Natural killer cell (primary cell): ENCODE data around the gene SLC35E3. TPM values are rescaled to one million over a fixed set of nuclear protein-coding genes. Genes with fewer than 3 reads are reported as not detected.

ENCODE experiments used
- ATAC-seq, 3 donors: fragments of 150-1000 bp in 2 of 3; fragments of 200-7000 bp in 1 of 3; cut with Tn5 transposase; 1 replicate in 1 of 3; 2 replicates in 2 of 3; pipeline ENCODE4 v1.10.0; 2021; ENCODE audit warnings: mild to moderate bottlenecking in 2 of 3, moderate library complexity in 2 of 3
- DNase-seq, 2 donors: peaks; one replicate each; pipeline versions ENCODE4 v3.0.0 to v3.0.0-alpha.2; 2013 to 2021; ENCODE audit warnings: mixed read lengths in 1 of 2
- H3K27ac ChIP-seq: one replicate; pipeline ENCODE4 v1.5.1; 2013; ENCODE audit warnings: mild to moderate bottlenecking, low read length
- H3K27me3 ChIP-seq: one replicate; pipeline ENCODE4 v1.6.1; 2013; ENCODE audit warnings: low read length; ENCODE audit not compliant: control insufficient read depth, insufficient read depth
- H3K36me3 ChIP-seq: one replicate; pipeline ENCODE4 v1.6.1; 2013; ENCODE audit warnings: low read length; ENCODE audit not compliant: control insufficient read depth, insufficient read depth
- H3K4me1 ChIP-seq: one replicate; pipeline ENCODE4 v1.6.1; 2013; ENCODE audit warnings: low read length; ENCODE audit not compliant: control insufficient read depth, insufficient read depth
- H3K4me3 ChIP-seq: one replicate; pipeline ENCODE4 v1.5.1; 2013; ENCODE audit warnings: low read length
- H3K9me3 ChIP-seq: one replicate; pipeline ENCODE4 v1.6.1; 2013; ENCODE audit warnings: low read length; ENCODE audit not compliant: control insufficient read depth, insufficient read depth
- H3K27ac Mint-ChIP-seq, 2 donors: one replicate each; pipeline ENCODE4 v1.8.0; 2022; ENCODE audit warnings: mild to moderate bottlenecking in 2 of 2, mixed read lengths in 2 of 2, moderate library complexity in 1 of 2
- H3K27me3 Mint-ChIP-seq, 2 donors: one replicate each; pipeline ENCODE4 v1.8.0; 2022; ENCODE audit warnings: low read depth in 2 of 2, mixed read lengths in 2 of 2
- H3K36me3 Mint-ChIP-seq: one replicate; pipeline ENCODE4 v1.8.0; 2022; ENCODE audit warnings: mixed read lengths
- H3K4me1 Mint-ChIP-seq, 2 donors: one replicate each; pipeline ENCODE4 v1.8.0; 2022; ENCODE audit warnings: mixed read lengths in 2 of 2
- H3K4me3 Mint-ChIP-seq: one replicate; pipeline ENCODE4 v1.8.0; 2022; ENCODE audit warnings: mild to moderate bottlenecking, moderate library complexity, mixed read lengths
- H3K9me3 Mint-ChIP-seq, 2 donors: one replicate each; pipeline ENCODE4 v1.8.0; 2022; ENCODE audit warnings: mixed read lengths in 2 of 2
- CTCF ChIP-seq: fragments of 200-600 bp; IDR thresholded peaks from one replicate; pipeline ENCODE4 v1.8.0; 2022; ENCODE audit warnings: antibody characterized with exemption
- WGBS: methylation state at CpG from one replicate; pipeline ENCODE4 v1.1.7; 2013; ENCODE audit warnings: missing lambda C conversion rate; ENCODE audit not compliant: insufficient coverage; 5-methylcytosine and 5-hydroxymethylcytosine counted together
- intact Hi-C: fragments of 100-400 bp; cut with micrococcal nuclease; formaldehyde crosslinking; loops from one replicate; pipeline ENCODE4 v1.14.2; 2022
- total RNA-seq, 4 donors: library from RNA; stranded (reverse); fragments of 120-200 nt in 1 of 4; gene quantifications; one replicate each; pipeline versions ENCODE4 v1.2.3 to v1.2.4, GENCODE V29; 2013 to 2022

SLC35E3 gene
- total RNA-seq, 3 donors from 2014 or later (not counting 1 experiment from before 2014, with no cell fraction given), result 8.3 to 15.3 (median 10.2) TPM

DNA sequence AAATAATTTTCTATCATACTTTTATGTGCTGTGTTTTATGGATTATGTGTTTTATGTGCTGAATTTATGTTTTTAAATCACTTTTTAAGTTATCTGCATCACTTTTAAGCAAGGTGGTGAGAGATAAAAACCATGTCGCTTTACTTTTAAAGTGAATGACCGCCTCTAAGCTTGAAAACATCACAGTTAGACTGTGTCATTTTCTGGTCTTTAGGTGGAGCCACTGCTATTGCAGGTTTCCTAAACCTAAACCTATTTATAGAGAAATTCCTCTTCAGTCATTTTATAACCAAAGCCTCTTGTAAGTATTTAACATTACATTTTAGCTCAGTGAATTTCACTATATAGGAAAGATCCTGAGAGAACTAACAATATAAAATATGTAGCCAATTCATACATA is 41.0 kb downstream of the SLC35E3 start:
- H3K27ac Mint-ChIP-seq, result no peak overlapping the region

DNA sequence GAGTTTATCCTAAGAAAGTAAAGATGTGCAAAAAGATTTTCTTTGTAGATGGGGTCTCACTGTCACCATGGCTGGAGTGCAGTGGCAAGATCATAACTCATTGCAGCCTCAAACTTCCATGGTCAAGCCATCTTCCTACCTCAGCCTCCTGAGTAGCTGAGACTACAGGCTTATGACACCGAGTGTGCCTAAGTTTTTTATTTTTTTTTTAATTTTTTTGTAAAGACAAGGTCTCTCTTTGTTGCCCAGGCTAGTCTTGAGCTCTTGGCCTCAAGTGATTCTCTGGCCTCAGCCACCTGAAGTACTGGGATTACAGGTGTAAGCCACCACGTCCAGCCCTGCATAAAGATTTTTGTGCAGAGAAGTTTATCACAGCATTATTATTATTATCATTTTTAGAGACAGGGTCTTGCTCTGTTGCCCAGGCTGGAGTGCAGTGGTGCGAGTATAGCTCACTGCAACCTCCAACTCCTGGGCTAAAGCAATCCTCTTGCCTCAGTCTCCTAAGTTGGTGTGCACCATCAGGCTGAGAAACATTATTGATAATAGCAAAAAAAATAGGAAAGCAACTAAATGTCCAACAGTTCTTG is 42.7 kb downstream of the SLC35E3 start:
- ATAC-seq, result no peak
- no peak overlapping the region for H3K4me3 ChIP-seq
- Mint-ChIP-seq H3K36me3 (no peaks in the 10 kb centered on the region), H3K4me3 (no peak overlapping the region), H3K4me1 (peaks cover 4 to 5% of the 10 kb centered on the region in 2 donors), H3K27ac (no peak overlapping the region), H3K9me3 (no peaks in the 10 kb centered on the region), H3K27me3 (no peaks in the 10 kb centered on the region)
- WGBS, result 88% methylated on average over 3 of the region's 3 CpGs
- no peaks in the 10 kb centered on the region for H3K27me3 ChIP-seq
- no peaks in the 10 kb centered on the region for H3K9me3 ChIP-seq
- no peak overlapping the region for H3K27ac ChIP-seq
- no peaks in the 10 kb centered on the region for H3K4me1 ChIP-seq
- intact Hi-C loops, result no loop called here
- H3K36me3 ChIP-seq, result no peaks in the 10 kb centered on the region
- TF ChIP-seq CTCF, result no peak
- DNase-seq, result no peak

More for the DNA sequence above, 41.0 kb downstream of the SLC35E3 start:
- intact Hi-C loops, result no loop called here
- H3K27ac ChIP-seq, result peak overlapping the region; percentile 3
- no peak for TF ChIP-seq CTCF
- H3K27me3 ChIP-seq, result no peaks in the 10 kb centered on the region
- no peaks in the 10 kb centered on the region for H3K4me1 ChIP-seq
- no peaks in the 10 kb centered on the region for H3K9me3 ChIP-seq
- no peaks in the 10 kb centered on the region for H3K36me3 ChIP-seq
- no peak overlapping the region for H3K4me3 ChIP-seq
- WGBS, result 83% methylated on average over 2 of the region's 2 CpGs
- H3K9me3 Mint-ChIP-seq, result no peaks in the 10 kb centered on the region
- no peak overlapping the region for H3K4me3 Mint-ChIP-seq
- ATAC-seq (no peak), DNase-seq (no peak)
- H3K27me3 Mint-ChIP-seq, result no peaks in the 10 kb centered on the region
- H3K4me1 Mint-ChIP-seq, result no peaks in the 10 kb centered on the region
- H3K36me3 Mint-ChIP-seq, result no peaks in the 10 kb centered on the region

DNA sequence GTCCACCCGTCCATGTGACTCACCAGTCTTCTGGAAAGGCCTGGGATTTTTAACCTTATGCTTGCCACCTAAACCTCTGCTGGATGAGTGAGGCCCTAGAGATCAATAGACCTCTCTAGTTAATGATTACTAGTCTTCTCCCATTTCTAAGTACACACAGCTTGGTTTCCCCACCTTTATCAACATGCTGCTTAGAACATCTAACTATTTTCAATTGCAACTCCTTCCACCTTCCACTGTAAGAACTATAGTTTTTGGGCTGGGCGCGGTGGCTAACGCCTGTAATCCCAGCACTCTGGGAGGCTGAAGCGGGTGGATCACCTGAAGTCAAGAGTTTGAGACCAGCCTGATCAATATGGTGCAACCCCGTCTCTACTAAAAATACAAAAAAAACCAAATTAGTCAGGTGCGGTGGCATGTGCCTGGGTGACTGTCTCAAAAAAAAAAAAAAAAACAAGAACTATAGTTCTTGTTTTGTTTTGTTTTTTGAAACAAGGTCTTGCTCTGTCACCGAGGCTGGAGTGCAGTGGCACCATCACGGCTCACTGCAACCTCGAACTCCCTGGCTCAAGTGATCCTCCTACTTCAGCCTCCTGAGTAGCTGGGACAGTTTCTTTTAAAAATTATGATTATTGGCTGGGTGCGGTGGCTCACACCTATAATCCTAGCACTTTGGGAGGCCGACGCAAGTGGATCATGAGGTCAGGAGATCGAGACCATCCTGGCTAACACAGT is 43.3 kb downstream of the SLC35E3 start:
- Histone ChIP-seq H3K27ac (no peak overlapping the region), H3K9me3 (no peaks in the 10 kb centered on the region), H3K27me3 (no peaks in the 10 kb centered on the region), H3K36me3 (no peaks in the 10 kb centered on the region), H3K4me3 (no peak overlapping the region), H3K4me1 (no peaks in the 10 kb centered on the region)
- Mint-ChIP-seq H3K36me3 (no peaks in the 10 kb centered on the region), H3K27ac (no peak overlapping the region), H3K9me3 (no peaks in the 10 kb centered on the region), H3K4me3 (no peak overlapping the region), H3K4me1 (peaks cover 4 to 5% of the 10 kb centered on the region in 2 donors), H3K27me3 (no peaks in the 10 kb centered on the region)
- DNase-seq, result no peak
- TF ChIP-seq CTCF, result no peak
- intact Hi-C loops, result no loop called here
- whole genome bisulfite sequencing, result 92% methylated on average over 13 of the region's 14 CpGs
- ATAC-seq, result no peak
